Measurements from ENCODE around the gene ABHD16A.
"Not testable (repeated sequence)": the region's sequence is repeated elsewhere in the genome, so short reads cannot be mapped to it uniquely, and the experiment has no call there.

Gene ABHD16A

DNA sequence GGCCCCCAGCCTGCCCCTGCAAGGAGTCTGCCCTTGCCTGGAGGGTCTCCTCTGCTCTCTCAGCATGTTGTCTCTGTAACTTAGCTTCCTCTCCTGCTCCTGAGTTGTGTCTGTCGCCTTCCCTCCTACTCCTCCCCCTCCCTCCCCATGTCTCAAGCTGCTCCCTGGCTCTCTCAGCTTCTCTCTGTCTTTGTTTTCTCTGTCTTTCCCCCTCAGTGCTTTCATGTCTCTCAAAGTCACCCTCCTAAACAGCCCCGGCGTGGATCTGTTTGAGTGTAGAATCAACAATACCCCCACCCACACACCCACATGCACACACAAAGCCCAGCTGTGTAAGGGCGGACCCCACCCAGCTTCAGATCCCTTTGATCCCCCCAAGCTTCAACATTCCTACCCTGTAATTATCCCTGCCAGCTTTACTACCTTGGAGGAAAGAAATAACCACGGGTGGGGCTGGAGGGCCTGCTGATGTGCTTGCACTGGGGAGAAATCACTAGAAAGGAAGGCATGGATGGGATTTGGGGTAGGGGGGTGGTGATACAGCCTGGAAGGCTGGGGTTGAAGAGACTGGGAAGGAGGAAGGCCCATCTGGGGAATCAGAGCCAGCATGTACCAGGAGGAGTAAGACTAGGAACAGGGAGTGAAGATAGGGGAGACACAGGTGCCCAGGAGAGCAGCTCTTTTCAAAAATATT is 11.0 kb upstream of the ABHD16A start:
- no peak for DNase-seq (ENCODE audit: low read depth in 2 of 2)

DNA sequence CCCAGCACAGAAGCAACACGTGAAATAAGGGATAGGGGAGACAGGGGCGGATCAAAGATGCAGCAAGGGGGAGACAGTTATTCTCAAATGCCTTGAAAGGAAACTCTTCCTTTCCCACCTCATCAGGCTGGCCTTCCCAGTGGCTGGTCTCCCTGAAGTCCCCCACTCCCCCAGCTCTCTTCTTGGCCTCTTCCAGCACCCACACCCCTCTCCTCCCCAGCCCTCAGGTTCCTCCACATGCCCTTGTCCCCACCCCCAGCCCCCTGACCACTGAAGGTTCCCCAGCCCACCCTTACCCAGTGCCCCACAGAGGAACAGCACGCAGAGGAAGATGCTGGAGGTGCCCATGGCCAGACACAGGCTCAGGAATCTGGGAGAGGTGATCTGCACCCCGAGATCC is 10.3 kb upstream of the ABHD16A start:
- DNase-seq (ENCODE audit: low read depth in 2 of 2) = no peak

DNA sequence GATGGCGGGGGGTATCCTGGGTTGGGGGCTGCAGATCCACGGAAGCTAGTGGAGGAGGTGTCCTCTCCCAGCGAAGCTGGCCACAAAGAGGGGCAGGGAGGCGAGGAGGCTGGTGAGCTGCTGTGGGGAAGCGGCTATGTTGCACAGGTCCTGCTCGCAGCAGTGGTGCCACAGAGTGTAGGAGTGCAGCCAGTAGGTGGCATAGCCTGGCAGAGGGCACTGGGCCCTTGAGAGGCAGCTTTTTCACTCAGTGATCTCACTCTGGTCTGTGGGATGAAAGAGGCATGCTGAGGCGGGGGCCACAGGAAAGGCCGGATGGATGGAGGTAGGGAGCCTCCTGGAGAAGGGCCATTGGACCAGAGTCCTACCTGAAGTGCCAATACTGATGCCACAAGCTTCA is 9.2 kb upstream of the ABHD16A start:
- DNase-seq (ENCODE audit: low read depth in 2 of 2) = no peak

DNA sequence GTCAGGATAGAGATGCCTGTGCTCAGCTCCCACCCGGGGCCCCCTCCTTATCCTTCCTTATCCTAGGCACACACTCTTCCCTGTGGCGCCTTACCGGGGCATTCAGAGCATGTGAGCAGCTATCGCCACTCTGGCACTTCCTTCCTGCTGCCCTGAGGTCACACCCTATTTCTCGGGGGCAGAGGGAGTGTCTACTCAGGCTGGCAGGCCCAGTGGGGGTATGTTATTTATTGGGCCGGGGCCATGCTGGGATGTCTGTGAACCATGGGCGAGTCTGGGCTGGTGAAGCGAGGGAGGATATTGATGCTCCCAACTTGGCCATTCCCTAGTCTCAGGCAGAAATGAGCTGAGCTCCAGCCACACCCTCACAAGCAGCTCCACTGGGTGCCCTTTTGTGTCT is 8.1 kb upstream of the ABHD16A start:
- no peak for DNase-seq (ENCODE audit: low read depth in 2 of 2)

DNA sequence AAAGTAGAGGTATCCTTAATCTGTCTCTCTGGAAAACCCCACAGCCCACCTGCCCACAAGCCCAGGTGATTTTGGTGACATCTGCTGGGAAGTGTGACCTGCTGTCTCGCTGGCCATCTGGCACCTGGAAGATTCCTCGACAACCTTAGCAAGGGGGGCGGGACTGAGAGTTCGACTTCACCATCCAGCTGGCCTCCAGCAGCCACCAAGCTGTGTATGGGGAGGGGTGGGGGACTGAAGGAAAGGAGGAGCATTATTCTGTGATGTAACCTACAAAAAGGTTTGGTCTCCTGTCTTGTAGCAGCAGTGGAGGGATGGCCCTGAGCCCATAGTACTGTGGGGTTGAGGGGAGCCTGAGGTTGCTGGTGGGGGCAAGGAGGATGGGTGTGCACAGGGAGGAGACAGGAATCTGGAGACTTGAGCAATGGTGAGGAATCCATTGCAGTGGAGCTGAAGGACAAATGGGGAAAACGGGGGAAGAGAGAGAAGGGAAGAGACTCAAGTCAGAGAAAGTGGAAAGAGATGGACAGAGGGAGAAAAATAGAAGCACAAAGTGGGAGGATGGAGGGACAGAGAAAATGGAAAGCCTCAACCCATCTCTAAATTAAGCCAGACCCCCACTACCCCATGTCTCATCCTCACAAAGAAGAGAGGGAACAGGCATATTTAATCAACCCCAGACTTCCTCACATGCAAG is 7.5 kb upstream of the ABHD16A start:
- DNase-seq (ENCODE audit: low read depth in 2 of 2) = no peak

DNA sequence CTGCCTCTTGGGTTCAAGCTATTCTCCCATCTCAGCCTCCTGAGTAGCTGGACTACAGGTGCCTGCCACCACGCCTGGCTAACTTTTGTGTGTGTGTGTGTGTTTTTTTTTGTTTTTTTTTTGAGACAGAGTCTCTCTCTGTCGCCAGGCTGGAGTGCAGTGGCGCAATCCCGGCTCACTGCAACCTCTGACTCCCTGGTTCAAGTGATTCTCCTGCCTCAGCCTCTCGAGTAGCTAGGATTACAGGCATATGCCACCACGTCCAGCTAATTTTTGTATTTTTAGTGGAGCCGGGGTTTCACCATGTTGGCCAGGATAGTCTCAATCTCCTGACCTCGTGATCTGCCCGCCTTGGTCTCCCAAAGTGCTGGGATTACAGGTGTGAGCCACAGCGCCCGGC is 6.0 kb upstream of the ABHD16A start:
- not testable (repeated sequence) for DNase-seq (ENCODE audit: low read depth in 2 of 2)

DNA sequence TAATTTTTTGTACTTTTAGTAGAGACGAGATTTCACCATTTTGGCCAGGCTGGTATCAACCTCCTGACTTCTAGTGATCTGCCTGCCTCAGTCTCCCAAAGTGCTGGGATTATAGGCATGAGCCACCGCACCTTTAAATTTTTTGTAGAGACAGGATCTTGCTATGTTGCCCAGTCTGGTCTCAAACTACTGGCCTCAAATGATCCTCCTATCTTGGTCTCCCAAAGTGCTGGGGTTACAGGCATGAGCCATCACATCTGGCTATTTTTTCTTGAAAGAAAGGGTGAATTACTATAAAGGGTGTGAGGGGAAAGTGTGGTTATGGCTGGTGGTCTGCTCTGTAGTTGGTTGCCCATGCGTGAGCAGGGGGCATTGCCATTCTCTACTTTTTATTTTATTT is 5.1 kb upstream of the ABHD16A start:
- DNase-seq (ENCODE audit: low read depth in 2 of 2) = no peak

DNA sequence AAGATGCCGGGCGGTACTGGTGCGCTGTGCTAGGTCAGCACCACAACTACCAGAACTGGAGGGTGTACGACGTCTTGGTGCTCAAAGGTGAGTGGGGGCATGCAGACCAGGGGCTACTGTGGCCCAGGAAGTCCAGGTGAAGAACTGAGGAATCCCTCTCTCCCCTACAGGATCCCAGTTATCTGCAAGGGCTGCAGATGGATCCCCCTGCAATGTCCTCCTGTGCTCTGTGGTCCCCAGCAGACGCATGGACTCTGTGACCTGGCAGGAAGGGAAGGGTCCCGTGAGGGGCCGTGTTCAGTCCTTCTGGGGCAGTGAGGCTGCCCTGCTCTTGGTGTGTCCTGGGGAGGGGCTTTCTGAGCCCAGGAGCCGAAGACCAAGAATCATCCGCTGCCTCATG is 4.6 kb upstream of the ABHD16A start:
- DNase-seq (ENCODE audit: low read depth in 2 of 2) = no peak

DNA sequence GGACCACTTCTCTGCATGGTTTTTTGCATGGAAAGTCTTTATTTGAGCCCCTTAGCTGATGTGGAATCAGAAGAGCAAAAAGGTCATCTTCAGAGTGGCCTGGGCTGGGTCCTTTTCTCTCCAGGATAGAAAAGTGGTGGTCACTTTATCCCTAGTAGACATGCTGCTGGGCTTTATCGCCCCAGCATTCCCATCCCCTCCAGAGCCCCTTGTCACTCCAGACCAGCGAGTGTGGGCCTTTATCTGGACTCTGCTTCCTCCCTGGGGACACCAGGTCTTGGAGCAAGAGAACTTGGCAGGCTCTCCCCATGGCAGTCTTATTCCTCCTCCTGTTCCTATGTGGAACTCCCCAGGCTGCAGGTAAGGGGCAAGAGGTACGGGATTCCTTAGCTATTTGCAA is 3.5 kb upstream of the ABHD16A start, which contains the start of gene LY6G6F:
TSS of gene LY6G6F (plus strand) at position 268 of the 400 bp plus-strand sequence. CDS start at position 309, 41 bp downstream.
- no peak for DNase-seq (ENCODE audit: low read depth in 2 of 2)

DNA sequence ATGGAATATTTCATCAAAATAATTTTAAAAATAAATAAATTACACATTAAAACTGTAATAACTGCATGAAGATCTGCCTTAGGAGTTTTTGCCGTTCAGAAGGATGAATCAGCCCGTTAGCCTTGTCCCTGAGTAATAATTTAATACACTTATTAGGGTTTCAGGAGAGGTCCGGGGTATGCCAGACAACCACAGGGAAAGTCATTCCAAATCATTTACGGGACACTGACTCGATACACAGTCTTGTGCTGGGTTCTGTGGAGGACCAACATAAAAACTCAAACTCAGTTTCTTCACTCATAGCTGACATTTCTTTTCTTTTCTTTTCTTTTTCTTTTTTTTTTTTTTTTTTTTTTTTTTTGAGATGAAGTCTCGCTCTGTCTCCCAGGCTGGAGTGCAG is 2.8 kb upstream of the ABHD16A start:
- no peak for DNase-seq (ENCODE audit: low read depth in 2 of 2)

DNA sequence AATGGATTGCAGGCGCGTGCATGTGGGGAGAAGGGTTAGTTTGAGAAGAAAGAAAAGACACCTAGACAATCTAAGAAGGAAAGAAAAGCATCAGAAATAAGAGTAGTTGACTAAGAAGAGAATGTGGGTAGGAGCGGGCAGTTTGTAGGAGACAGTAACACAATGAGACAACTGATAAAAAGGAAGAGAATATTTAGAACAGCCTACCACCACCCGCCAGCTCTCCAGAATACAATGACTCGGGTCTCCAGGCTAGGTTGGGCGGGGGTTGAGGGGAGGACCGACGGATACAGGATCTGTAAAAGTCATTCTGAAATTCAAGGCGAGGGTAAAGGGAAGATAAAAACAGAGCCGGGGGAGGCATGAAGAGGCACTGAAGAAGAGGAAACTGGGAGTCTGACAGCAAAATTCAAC is 712 bp downstream of the ABHD16A start:
- DNase-seq (ENCODE audit: low read depth in 2 of 2) = peak in 1 of 2 donors; percentile 19

DNA sequence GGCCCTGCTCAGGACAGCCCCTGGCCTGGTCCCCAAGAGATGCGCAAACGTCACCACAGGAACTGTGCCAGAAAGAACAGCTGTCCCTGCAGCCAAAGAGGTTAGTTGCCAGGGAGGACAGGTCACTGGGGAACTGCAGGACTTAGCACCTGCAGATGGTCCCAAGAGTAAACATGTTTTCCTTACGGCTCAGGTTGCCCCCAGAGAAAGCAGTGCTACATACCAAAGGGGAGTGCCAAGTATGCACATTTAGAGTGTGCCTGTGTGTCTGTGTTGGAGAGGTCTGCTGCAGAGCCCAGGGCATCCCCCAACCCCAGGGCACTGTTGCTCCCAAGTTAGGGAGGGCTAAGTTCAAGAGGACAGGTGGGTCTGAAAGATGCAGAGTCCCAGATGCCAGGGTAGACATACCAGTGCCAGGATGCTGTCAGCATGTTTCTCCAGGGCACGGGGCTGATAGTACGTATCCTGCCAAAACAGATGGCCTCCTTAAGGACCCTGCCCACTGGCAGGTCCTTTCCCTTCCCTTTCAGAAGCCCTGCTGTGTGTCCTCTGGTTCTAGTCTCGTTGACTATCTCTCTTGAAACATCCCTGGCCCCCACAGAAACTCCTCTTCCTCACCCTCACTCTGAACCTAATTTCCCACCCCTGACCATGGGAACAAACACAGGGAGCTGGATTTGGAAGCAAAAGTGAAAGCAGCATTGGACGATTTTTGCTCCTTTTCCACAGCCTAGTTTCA is 1.3 kb downstream of the ABHD16A start:
- no peak for DNase-seq (ENCODE audit: low read depth in 2 of 2)

DNA sequence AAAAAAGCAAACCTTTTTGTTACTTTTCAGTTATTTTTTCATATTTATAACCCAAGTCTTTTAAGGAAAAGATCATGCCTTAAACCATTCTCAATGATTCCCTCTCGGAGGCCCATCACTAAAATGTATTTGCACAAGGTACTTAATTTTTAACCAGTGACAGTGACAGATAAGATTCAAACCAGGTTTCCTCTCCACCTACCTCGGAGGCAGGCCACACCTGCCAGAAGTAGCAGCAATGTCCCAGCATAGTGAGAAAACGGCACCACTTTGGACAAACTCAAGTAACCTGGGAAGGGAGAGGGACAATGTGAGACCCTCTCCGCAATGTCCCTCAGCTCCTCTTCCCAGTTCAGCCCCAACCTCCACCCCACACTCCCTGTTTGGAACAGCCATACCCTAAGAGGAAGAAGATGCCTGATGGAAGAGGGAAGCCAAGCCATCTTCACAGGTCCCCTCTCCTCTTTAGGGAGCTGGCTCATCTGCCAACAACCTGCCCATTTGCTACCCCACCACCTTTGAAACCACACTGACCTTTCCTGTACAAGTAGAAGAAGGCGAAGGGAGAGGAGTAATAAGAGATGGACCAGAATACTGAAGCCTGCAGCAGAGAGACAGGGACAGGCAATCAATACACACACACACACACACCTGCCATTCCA is 2.3 kb downstream of the ABHD16A start:
- DNase-seq (ENCODE audit: low read depth in 2 of 2) = no peak

DNA sequence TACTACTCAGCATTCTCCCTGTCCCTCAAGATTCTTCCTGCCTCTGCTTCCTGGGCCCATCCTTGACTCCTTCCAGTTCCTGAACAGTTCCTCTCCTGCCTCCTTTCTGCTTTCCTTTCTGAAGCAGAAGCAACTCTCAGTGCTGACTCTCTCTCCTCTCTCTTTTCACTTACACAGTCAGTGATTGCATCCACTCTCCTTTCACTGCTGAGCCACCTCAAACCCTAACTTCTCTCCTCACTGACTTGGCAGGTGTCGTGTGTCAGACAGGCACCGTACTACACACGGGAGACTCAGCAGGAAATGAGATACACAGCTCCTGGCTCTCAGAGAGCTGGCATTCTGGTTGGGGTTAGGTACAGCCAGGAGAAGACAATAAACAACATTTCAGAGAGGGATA is 5.6 kb downstream of the ABHD16A start:
- DNase-seq (ENCODE audit: low read depth in 2 of 2) = no peak

DNA sequence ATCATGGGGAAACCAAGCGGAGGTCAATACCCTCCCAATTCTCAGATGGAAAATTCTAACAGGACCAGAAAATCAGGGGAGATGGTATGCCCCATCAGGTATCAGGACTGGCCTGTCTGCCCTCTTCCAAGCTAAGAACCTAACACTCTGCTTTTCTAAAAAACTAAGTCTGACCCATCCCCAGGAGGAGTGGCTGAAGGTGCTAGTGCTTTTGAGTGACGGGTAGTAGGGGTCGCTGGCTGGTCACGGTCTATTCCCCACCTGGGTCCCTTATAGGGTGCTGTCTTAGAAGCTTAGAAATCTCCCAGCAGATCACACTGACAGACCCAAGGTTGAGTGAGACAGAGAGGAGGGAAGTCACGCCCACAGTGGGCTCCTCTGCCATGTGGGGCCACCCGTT is 9.6 kb downstream of the ABHD16A start:
- DNase-seq (ENCODE audit: low read depth in 2 of 2) = no peak

DNA sequence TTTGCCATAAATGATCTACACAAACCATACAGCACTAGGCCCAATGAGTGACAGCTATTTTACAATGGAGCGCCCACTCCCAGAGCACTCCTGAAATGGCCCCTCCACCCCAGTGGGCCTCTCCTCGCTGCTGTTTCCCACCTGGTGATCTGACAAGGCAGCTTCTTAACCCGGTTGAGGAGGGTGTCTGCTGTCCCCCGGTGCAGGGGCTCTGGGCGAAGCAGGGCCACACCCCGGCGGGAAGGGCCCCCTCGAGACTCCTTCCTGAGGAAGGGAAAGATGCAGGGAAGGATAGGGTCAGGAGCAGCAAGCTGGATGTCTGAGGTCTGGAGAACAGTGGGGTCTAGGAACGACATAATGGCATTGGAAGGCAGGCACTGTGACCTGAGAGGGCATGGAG is 10.2 kb downstream of the ABHD16A start:
- DNase-seq (ENCODE audit: low read depth in 2 of 2) = no peak

DNA sequence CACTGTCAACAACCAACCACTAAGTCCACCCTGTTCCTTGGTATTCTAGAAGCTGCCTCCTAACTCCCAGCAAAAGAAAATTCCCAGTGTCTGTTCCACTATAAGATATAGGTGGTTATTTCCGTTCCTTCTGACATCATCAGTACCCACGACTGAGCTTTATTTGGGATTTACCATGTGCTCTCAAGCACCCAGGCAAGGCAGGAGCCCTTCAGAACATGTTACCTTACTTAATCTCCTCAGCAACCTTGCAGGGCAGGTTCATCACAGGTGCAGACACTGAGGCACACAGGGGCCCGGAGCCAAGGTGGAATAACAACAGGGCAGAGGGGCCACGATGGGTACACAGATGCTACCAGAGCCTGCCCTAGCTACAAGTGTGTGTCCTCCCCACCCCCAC is 10.8 kb downstream of the ABHD16A start:
- DNase-seq (ENCODE audit: low read depth in 2 of 2) = no peak

DNA sequence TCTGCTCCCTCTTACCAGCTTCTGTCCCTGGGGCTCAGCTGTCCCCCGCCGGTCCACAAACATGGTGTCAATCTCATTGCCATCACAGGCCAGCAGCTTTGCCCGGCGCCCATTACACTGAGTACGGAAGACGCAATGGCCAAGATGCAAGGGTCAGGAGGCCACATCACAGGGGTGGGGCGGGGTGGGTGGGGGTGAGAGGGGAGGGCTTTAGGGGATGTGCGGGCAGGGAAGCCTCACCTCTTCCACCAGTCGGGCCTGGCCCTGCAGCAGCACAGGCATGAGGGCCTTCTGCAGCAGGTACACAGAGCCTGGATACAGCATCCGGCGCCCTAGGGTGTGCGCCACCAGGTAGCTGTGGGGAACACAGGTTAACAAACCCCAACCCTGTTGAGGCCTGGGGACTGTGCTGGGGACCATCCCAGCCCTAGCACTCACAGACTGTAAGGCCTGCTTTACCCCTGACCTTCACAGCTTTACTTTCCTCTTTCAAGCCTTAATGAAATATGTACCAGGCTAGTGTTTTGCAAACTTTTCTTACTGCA is 11.5 kb downstream of the ABHD16A start:
- no peak for DNase-seq (ENCODE audit: low read depth in 2 of 2)

DNA sequence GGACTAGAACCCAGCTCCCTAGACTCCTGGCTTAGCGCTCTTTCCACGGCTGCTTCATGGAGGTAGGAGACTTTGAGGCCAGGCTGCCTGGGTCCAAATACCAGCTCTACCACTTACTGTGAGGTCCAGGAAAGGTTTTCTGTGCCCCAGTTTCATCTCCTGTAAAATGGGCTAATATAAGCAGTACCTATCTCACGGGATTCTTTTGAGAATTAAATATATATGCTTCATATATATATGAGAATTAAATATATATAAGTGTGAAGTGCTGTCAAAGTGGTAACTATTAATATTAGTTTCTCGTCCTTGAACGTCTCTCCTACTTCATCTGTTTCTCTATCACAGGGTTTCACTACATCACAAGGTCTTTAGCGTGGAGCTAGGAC is 12.1 kb downstream of the ABHD16A start:
- no peak for DNase-seq (ENCODE audit: low read depth in 2 of 2)

DNA sequence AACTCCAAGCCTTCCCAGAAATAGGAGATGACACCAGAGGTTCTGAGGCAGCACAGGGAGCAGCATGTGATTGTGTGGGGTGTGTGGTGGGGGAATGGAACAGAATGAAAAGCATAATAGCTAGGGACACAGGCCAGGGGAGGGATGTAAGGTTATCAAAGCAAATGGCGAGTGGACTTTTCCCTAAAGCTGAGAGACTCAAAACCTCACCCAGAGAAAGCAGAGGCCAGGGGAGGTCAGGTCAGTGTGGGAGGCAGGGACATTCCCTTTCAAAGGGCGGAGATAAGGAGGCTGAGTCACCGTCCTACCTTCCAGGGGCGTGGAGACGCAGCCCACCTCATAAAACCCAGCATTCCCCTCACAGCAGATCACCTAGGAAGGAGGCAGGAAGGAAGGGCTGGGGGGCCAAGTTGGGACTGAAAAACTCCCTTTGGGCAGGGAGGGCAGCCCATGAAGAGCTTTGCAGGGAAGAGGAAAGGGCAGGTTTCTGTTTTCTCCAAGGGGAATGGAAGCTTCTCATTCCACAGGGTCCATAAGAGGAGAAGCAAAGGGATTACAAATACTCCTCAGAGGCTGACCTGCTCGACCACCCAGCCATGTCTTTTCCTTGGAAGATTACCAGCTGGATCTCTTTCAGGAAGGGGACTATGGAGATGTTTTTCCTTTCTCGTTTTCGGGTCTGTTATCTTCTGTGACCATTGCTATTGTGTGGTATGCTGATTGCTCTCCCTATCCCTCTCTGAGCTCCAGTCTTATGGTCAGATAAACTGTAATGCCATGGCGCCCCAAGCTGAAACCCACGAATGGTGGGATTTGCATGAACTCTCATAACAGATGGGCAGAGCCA is 12.7 kb downstream of the ABHD16A start:
- DNase-seq (ENCODE audit: low read depth in 2 of 2) = no peak

Measured in stimulated activated CD4-positive, alpha-beta T cell treated with anti-CD3 and anti-CD28 coated beads, Interleukin-1b, Interleukin-23, amount 100 ng/mL, for 4 hours (primary cell).